ENCODE results near the gene IPO9. TPM values are rescaled to one million over a fixed set of nuclear protein-coding genes. Genes with fewer than 3 reads are reported as not detected.

IPO9 gene
- total RNA-seq, 1 experiment from 2014 or later: 76.2 TPM

DNA sequence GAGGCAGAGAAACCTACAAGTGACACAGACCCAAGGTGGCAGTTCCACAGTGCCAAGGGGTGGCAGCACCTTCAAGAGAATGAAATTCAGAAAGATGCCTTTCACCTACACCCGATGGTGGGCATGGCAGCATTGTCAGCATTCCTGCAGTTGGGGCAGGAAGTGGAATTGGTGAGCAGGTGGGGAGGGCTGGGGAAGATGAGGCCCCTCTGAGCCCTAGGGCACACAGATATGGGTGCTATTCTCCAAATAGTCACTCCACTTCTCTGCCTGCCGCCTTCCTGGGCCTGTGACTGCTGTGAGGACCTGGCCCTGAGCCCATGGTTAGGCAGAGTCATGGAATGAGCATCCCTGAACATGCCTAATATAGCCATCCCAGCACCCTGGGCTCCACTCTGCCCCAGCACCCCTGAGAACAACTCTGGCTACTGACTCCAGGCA lies 68.0 kb downstream of the IPO9 start:
- TF ChIP-seq, protein P1, sequence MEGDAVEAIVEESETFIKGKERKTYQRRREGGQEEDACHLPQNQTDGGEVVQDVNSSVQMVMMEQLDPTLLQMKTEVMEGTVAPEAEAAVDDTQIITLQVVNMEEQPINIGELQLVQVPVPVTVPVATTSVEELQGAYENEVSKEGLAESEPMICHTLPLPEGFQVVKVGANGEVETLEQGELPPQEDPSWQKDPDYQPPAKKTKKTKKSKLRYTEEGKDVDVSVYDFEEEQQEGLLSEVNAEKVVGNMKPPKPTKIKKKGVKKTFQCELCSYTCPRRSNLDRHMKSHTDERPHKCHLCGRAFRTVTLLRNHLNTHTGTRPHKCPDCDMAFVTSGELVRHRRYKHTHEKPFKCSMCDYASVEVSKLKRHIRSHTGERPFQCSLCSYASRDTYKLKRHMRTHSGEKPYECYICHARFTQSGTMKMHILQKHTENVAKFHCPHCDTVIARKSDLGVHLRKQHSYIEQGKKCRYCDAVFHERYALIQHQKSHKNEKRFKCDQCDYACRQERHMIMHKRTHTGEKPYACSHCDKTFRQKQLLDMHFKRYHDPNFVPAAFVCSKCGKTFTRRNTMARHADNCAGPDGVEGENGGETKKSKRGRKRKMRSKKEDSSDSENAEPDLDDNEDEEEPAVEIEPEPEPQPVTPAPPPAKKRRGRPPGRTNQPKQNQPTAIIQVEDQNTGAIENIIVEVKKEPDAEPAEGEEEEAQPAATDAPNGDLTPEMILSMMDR (conservative IDR thresholded peaks at IDR 0.05): peak; percentile 62
- TF ChIP-seq EZH2 (IDR thresholded peaks at IDR 0.05; ENCODE audit: low read depth): no peak
- intact Hi-C loops (cut with micrococcal nuclease; ENCODE audit: unreplicated experiment): loop anchor here (1.0 kb wide), 3 partner anchors 58 to 222 kb away; partner anchors contain the start of gene TIMM17A
- peak overlapping the region; percentile 43 for H3K4me2 ChIP-seq
- no peaks in the 10 kb centered on the region for H3K79me2 ChIP-seq (ENCODE audit: low read depth)
- H3K27me3 ChIP-seq (ENCODE audit: insufficient read depth, low read depth): no peaks in the 10 kb centered on the region
- no peaks in the 10 kb centered on the region for H4K20me1 ChIP-seq (ENCODE audit: insufficient read depth)
- H3K4me1 ChIP-seq (replicated peaks; ENCODE audit: insufficient read depth): peaks cover 29% of the 10 kb centered on the region
- H3F3A ChIP-seq (ENCODE audit: insufficient read depth, low read depth): peaks cover 35% of the 10 kb centered on the region
- no peaks in the 10 kb centered on the region for H3K9me2 ChIP-seq (ENCODE audit: insufficient read depth)
- peak; percentile 77 to 89 for DNase-seq
- POLR2A ChIA-PET (ENCODE audit: unreplicated experiment): no interaction called here
- no TSS peak for BruUV-seq (replicated peaks)
- H3K27ac ChIP-seq: peak overlapping the region; percentile 61
- H3K4me3 ChIP-seq: no peak overlapping the region
- H3K36me3 ChIP-seq (ENCODE audit: low read depth): no peaks in the 10 kb centered on the region
- CTCF ChIA-PET: interaction anchor here (0.6 to 2.2 kb wide), 5 partner anchors 18 to 110 kb away, joined by 7 to 23 read pairs (median 8); no protein-coding TSS in a partner anchor
- no peak overlapping the region for H2AFZ ChIP-seq
- H3K9me3 ChIP-seq (ENCODE audit: insufficient read depth, low read depth): no peaks in the 10 kb centered on the region

DNA sequence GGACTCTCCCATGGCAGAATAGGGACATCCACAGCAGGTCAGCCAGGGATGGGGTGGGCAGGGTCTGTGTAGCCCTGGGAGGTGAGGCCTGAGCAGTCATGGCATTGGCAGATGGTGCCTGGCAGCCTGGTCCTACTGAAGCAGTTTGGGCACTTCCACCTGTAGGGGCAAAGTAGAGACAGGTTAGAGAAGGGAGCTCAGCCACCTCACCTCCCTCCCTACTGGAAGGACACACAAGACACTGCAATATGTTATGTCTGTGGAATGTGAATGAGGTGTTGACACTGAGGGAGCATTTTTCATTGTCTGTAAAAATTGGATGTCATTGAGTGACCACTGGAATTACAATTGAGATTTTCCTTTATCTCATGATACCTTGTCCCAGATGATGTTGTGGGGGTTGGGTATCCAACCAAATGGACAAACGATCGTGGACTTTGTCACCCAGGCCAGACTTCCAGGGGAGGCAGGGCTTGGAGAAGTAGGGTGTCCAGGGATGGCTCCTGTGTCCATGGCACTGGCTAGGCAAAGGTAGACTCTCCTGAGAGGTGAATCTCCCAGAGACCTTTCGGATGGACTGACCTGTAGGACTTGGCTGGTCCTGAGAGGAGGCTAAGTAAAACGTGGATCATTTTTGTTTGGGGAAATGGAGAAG lies 69.4 kb downstream of the IPO9 start:
- POLR2A ChIA-PET (ENCODE audit: unreplicated experiment): interaction anchor here (0.6 kb wide), 1 partner anchor 208 kb away, joined by 7 read pairs; no protein-coding TSS in a partner anchor
- H3F3A ChIP-seq (ENCODE audit: insufficient read depth, low read depth): peaks cover 33% of the 10 kb centered on the region
- no peaks in the 10 kb centered on the region for H3K9me3 ChIP-seq (ENCODE audit: insufficient read depth, low read depth)
- H3K36me3 ChIP-seq (ENCODE audit: low read depth): no peaks in the 10 kb centered on the region
- no peaks in the 10 kb centered on the region for H3K9me2 ChIP-seq (ENCODE audit: insufficient read depth)
- BruUV-seq (replicated peaks): no TSS peak
- H3K4me3 ChIP-seq: no peak overlapping the region
- H4K20me1 ChIP-seq (ENCODE audit: insufficient read depth): no peaks in the 10 kb centered on the region
- CTCF ChIA-PET: no interaction called here
- H3K4me1 ChIP-seq (replicated peaks; ENCODE audit: insufficient read depth): peaks cover 29% of the 10 kb centered on the region
- no peak overlapping the region for H2AFZ ChIP-seq
- no peak overlapping the region for H3K4me2 ChIP-seq
- intact Hi-C loops (cut with micrococcal nuclease; ENCODE audit: unreplicated experiment): no loop called here
- no peaks in the 10 kb centered on the region for H3K79me2 ChIP-seq (ENCODE audit: low read depth)
- TF ChIP-seq EZH2 (IDR thresholded peaks at IDR 0.05; ENCODE audit: low read depth): no peak
- TF ChIP-seq, protein P1 (conservative IDR thresholded peaks at IDR 0.05): no peak
- H3K27ac ChIP-seq: 0 out of 2 replicates have a peak overlapping the region, but pooled peaks have one; percentile 61
- H3K27me3 ChIP-seq (ENCODE audit: insufficient read depth, low read depth): no peaks in the 10 kb centered on the region
- DNase-seq: peak in 1 of 2 experiments; percentile 38

DNA sequence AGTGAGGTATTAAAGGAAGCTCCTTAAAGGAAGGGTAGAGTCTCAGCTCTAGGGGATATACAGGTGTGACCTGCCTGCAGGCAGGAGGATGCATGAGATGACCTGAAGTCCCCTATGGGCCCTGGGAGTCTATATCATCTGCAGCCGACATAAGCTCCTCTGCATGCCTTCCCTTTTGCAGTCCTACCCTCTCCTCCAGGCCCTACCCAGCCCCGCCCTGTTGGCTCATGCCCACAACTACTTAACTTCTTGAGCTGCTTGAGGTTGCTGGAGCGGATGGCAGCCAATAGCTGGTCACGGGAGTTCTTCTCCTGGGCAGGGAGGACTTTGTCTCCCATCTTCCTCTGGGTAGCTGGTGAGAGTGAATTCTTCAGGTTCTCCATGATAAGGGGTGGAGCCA lies 70.0 kb downstream of the IPO9 start:
- CTCF ChIA-PET: interaction anchor here (0.5 kb wide), 1 partner anchor 31 kb away, joined by 4 read pairs; no protein-coding TSS in a partner anchor
- Histone ChIP-seq H3F3A (ENCODE audit: insufficient read depth, low read depth) (peaks cover 27% of the 10 kb centered on the region), H3K9me2 (ENCODE audit: insufficient read depth) (no peaks in the 10 kb centered on the region), H3K27ac (no peak overlapping the region), H3K79me2 (ENCODE audit: low read depth) (no peaks in the 10 kb centered on the region), H2AFZ (no peak overlapping the region), H4K20me1 (ENCODE audit: insufficient read depth) (no peaks in the 10 kb centered on the region), H3K4me1 (replicated peaks; ENCODE audit: insufficient read depth) (peaks cover 29% of the 10 kb centered on the region), H3K4me3 (no peak overlapping the region), H3K4me2 (no peak overlapping the region), H3K27me3 (ENCODE audit: insufficient read depth, low read depth) (no peaks in the 10 kb centered on the region), H3K36me3 (ENCODE audit: low read depth) (no peaks in the 10 kb centered on the region), H3K9me3 (ENCODE audit: insufficient read depth, low read depth) (no peaks in the 10 kb centered on the region)
- peak in 1 of 2 experiments; percentile 17 for DNase-seq
- no TSS peak for BruUV-seq (replicated peaks)
- POLR2A ChIA-PET (ENCODE audit: unreplicated experiment): interaction anchor here (0.5 to 0.7 kb wide), 3 partner anchors 18 to 237 kb away, joined by 3 to 4 read pairs (median 3); partner anchors contain the start of gene RNPEP
- TF ChIP-seq EZH2 (IDR thresholded peaks at IDR 0.05; ENCODE audit: low read depth): no peak
- intact Hi-C loops (cut with micrococcal nuclease; ENCODE audit: unreplicated experiment): no loop called here
